Natural killer cell (primary cell): ENCODE results near the gene SERTAD1. TPM values are rescaled to one million over a fixed set of nuclear protein-coding genes. Genes with fewer than 3 reads are reported as not detected.
A peak's percentile ranks its signal among the peaks of the same experiment; 100 is the strongest.

Source experiments
- ATAC-seq, 3 donors: fragments of 150-1000 bp in 2 of 3; fragments of 200-7000 bp in 1 of 3; cut with Tn5 transposase; 1 replicate in 1 of 3; 2 replicates in 2 of 3; pipeline ENCODE4 v1.10.0; 2021; ENCODE audit warnings: mild to moderate bottlenecking in 2 of 3, moderate library complexity in 2 of 3
- DNase-seq, 2 donors: peaks; one replicate each; pipeline versions ENCODE4 v3.0.0 to v3.0.0-alpha.2; 2013 to 2021; ENCODE audit warnings: mixed read lengths in 1 of 2
- H3K27ac ChIP-seq: one replicate; pipeline ENCODE4 v1.5.1; 2013; ENCODE audit warnings: mild to moderate bottlenecking, low read length
- H3K27me3 ChIP-seq: one replicate; pipeline ENCODE4 v1.6.1; 2013; ENCODE audit warnings: low read length; ENCODE audit not compliant: control insufficient read depth, insufficient read depth
- H3K36me3 ChIP-seq: one replicate; pipeline ENCODE4 v1.6.1; 2013; ENCODE audit warnings: low read length; ENCODE audit not compliant: control insufficient read depth, insufficient read depth
- H3K4me1 ChIP-seq: one replicate; pipeline ENCODE4 v1.6.1; 2013; ENCODE audit warnings: low read length; ENCODE audit not compliant: control insufficient read depth, insufficient read depth
- H3K4me3 ChIP-seq: one replicate; pipeline ENCODE4 v1.5.1; 2013; ENCODE audit warnings: low read length
- H3K9me3 ChIP-seq: one replicate; pipeline ENCODE4 v1.6.1; 2013; ENCODE audit warnings: low read length; ENCODE audit not compliant: control insufficient read depth, insufficient read depth
- H3K27ac Mint-ChIP-seq, 2 donors: one replicate each; pipeline ENCODE4 v1.8.0; 2022; ENCODE audit warnings: mild to moderate bottlenecking in 2 of 2, mixed read lengths in 2 of 2, moderate library complexity in 1 of 2
- H3K27me3 Mint-ChIP-seq, 2 donors: one replicate each; pipeline ENCODE4 v1.8.0; 2022; ENCODE audit warnings: low read depth in 2 of 2, mixed read lengths in 2 of 2
- H3K36me3 Mint-ChIP-seq: one replicate; pipeline ENCODE4 v1.8.0; 2022; ENCODE audit warnings: mixed read lengths
- H3K4me1 Mint-ChIP-seq, 2 donors: one replicate each; pipeline ENCODE4 v1.8.0; 2022; ENCODE audit warnings: mixed read lengths in 2 of 2
- H3K4me3 Mint-ChIP-seq: one replicate; pipeline ENCODE4 v1.8.0; 2022; ENCODE audit warnings: mild to moderate bottlenecking, moderate library complexity, mixed read lengths
- H3K9me3 Mint-ChIP-seq, 2 donors: one replicate each; pipeline ENCODE4 v1.8.0; 2022; ENCODE audit warnings: mixed read lengths in 2 of 2
- CTCF ChIP-seq: fragments of 200-600 bp; IDR thresholded peaks from one replicate; pipeline ENCODE4 v1.8.0; 2022; ENCODE audit warnings: antibody characterized with exemption
- WGBS: methylation state at CpG from one replicate; pipeline ENCODE4 v1.1.7; 2013; ENCODE audit warnings: missing lambda C conversion rate; ENCODE audit not compliant: insufficient coverage; 5-methylcytosine and 5-hydroxymethylcytosine counted together
- intact Hi-C: fragments of 100-400 bp; cut with micrococcal nuclease; formaldehyde crosslinking; loops from one replicate; pipeline ENCODE4 v1.14.2; 2022
- total RNA-seq, 4 donors: library from RNA; stranded (reverse); fragments of 120-200 nt in 1 of 4; gene quantifications; one replicate each; pipeline versions ENCODE4 v1.2.3 to v1.2.4, GENCODE V29; 2013 to 2022

SERTAD1 gene
- total RNA-seq, 3 donors from 2014 or later (not counting 1 experiment from before 2014, with no cell fraction given) = 31.2 to 53.5 (median 38.7) TPM

- no peak for TF ChIP-seq CTCF
- Histone ChIP-seq H3K36me3 (peaks cover 7% of the 10 kb centered on the region), H3K27ac (no peak overlapping the region), H3K9me3 (no peaks in the 10 kb centered on the region), H3K27me3 (no peaks in the 10 kb centered on the region), H3K4me1 (peaks cover 13% of the 10 kb centered on the region), H3K4me3 (no peak overlapping the region)
- H3K27ac Mint-ChIP-seq = peak overlapping the region; percentile 31 to 68
- peaks cover 25 to 29% of the 10 kb centered on the region in 2 donors for H3K4me1 Mint-ChIP-seq
- intact Hi-C loops = no loop called here
- DNase-seq (no peak), ATAC-seq (no peak)
- H3K4me3 Mint-ChIP-seq = peak overlapping the region; percentile 35
- no peaks in the 10 kb centered on the region for H3K9me3 Mint-ChIP-seq
- no peaks in the 10 kb centered on the region for H3K27me3 Mint-ChIP-seq
- WGBS = 96% methylated on average over 8 of the region's 8 CpGs
- no peaks in the 10 kb centered on the region for H3K36me3 Mint-ChIP-seq
Observed at GRCh38 chr19:40446263-40446784, 20.5 kb upstream of the SERTAD1 start.

GRCh38 chr19:40445780-40446262 is 20.0 kb upstream of the SERTAD1 start:
- intact Hi-C loops = no loop called here
- peak overlapping the region; percentile 69 for H3K4me3 Mint-ChIP-seq
- no peak for TF ChIP-seq CTCF
- H3K27ac Mint-ChIP-seq = peak overlapping the region; percentile 92 to 97
- peaks cover 25 to 29% of the 10 kb centered on the region in 2 donors for H3K4me1 Mint-ChIP-seq
- Histone ChIP-seq H3K4me3 (no peak overlapping the region), H3K27ac (no peak overlapping the region), H3K36me3 (peaks cover 12% of the 10 kb centered on the region), H3K4me1 (peaks cover 13% of the 10 kb centered on the region), H3K27me3 (no peaks in the 10 kb centered on the region), H3K9me3 (no peaks in the 10 kb centered on the region)
- no peaks in the 10 kb centered on the region for H3K27me3 Mint-ChIP-seq
- no peaks in the 10 kb centered on the region for H3K9me3 Mint-ChIP-seq
- ATAC-seq (no peak), DNase-seq (no peak)
- 90% methylated on average over 9 of the region's 9 CpGs for WGBS
- H3K36me3 Mint-ChIP-seq = no peaks in the 10 kb centered on the region

GRCh38 chr19:40444825-40445312 is 19.1 kb upstream of the SERTAD1 start:
- peak overlapping the region; percentile 64 for H3K27ac ChIP-seq
- WGBS = 25% methylated on average over 18 of the region's 18 CpGs
- intact Hi-C loops = loop anchor here (1.0 kb wide), 2 partner anchors 19 to 21 kb away; no protein-coding TSS in a partner anchor
- no peaks in the 10 kb centered on the region for H3K27me3 ChIP-seq
- DNase-seq (no peak), ATAC-seq (no peak)
- peaks cover 13% of the 10 kb centered on the region for H3K4me1 ChIP-seq
- H3K36me3 ChIP-seq = peaks cover 16% of the 10 kb centered on the region
- H3K9me3 ChIP-seq = no peaks in the 10 kb centered on the region
- peak overlapping the region; percentile 98 for H3K4me3 Mint-ChIP-seq
- TF ChIP-seq CTCF = no peak
- peaks cover 25 to 29% of the 10 kb centered on the region in 2 donors for H3K4me1 Mint-ChIP-seq
- no peaks in the 10 kb centered on the region for H3K36me3 Mint-ChIP-seq
- H3K9me3 Mint-ChIP-seq = no peaks in the 10 kb centered on the region
- peak overlapping the region; percentile 92 to 97 for H3K27ac Mint-ChIP-seq
- H3K27me3 Mint-ChIP-seq = no peaks in the 10 kb centered on the region
- H3K4me3 ChIP-seq = peak overlapping the region; percentile 91
